HepG2 (cell line): ENCODE data around the gene ZNF653. TPM values are rescaled to one million over a fixed set of nuclear protein-coding genes. Genes with fewer than 3 reads are reported as not detected.

Experiments used
- ATM ChIP-seq: fragments of 450-650 bp; IDR thresholded peaks from 2 replicates; pipeline ENCODE4 v1.7.1; 2017; ENCODE audit warnings: mild to moderate bottlenecking, borderline replicate concordance
- ETV6 ChIP-seq: sonication (generic); formaldehyde crosslinking; conservative IDR thresholded peaks from 2 replicates; pipeline ENCODE4 v1.4.0; 2020; ENCODE audit warnings: missing genetic modification reagents
- GMEB1 ChIP-seq: sonication (generic); formaldehyde crosslinking; IDR thresholded peaks from 2 replicates; pipeline ENCODE4 v1.5.1; 2020; ENCODE audit warnings: missing genetic modification reagents, mild to moderate bottlenecking, borderline replicate concordance
- HNRNPLL ChIP-seq: fragments of 200-400 bp; formaldehyde crosslinking; IDR thresholded peaks from 2 replicates; pipeline ENCODE4 v1.6.1; 2017; ENCODE audit warnings: mild to moderate bottlenecking, low read depth, low read length; ENCODE audit not compliant: poor library complexity, severe bottlenecking
- KDM2A ChIP-seq: sonication (generic); formaldehyde crosslinking; IDR thresholded peaks from 2 replicates; pipeline ENCODE4 v1.4.0; 2020; ENCODE audit warnings: low read depth, missing genetic modification reagents, borderline replicate concordance
- KLF12 ChIP-seq: sonication (generic); formaldehyde crosslinking; IDR thresholded peaks from 2 replicates; pipeline ENCODE4 v1.4.0; 2020; ENCODE audit warnings: missing genetic modification reagents, borderline replicate concordance
- RFX5 ChIP-seq: IDR thresholded peaks from 2 replicates; pipeline ENCODE4 v1.6.1; 2011; ENCODE audit warnings: low read depth, low read length, improper control_type of control experiment
- SIX1 ChIP-seq: sonication (generic); formaldehyde crosslinking; IDR thresholded peaks from 2 replicates; pipeline ENCODE4 v1.4.0; 2020; ENCODE audit warnings: missing genetic modification reagents, borderline replicate concordance
- ZEB1 ChIP-seq: IDR thresholded peaks from 2 replicates; pipeline ENCODE4 v1.6.1; 2012; ENCODE audit warnings: mild to moderate bottlenecking, low read depth, inconsistent platforms; ENCODE audit not compliant: insufficient replicate concordance
- ZNF296 ChIP-seq: sonication (generic); formaldehyde crosslinking; conservative IDR thresholded peaks from 2 replicates; pipeline ENCODE4 v1.5.0; 2020; ENCODE audit warnings: mild to moderate bottlenecking, missing genetic modification reagents
- ZNF512 ChIP-seq: sonication (generic); formaldehyde crosslinking; IDR thresholded peaks from 2 replicates; pipeline ENCODE4 v1.4.0; 2020; ENCODE audit warnings: mild to moderate bottlenecking, missing genetic modification reagents
- ZNF644 ChIP-seq: IDR thresholded peaks from 2 replicates; pipeline ENCODE4 v1.6.1; 2016; ENCODE audit warnings: low read depth
- polyA plus RNA-seq, 8 experiments: library from polyadenylated mRNA; depleted of rRNA in 3 of 8; stranded (reverse) in 7 of 8; unstranded in 1 of 8; fragments of >200 nt; fragmentation: Illumina TruSeq in 4 of 8; extraction: Trizol in 4 of 8; gene quantifications; 2 replicates each; pipeline versions ENCODE4 v1.2.1 to v1.2.3, GENCODE V29; 2011 to 2016; ENCODE audit warnings: low read depth in 4 of 8, missing spikeins in 1 of 8, mixed read lengths in 1 of 8; ENCODE audit not compliant: insufficient read depth in 1 of 8
- total RNA-seq, 5 experiments: library from RNA; depleted of rRNA; stranded (reverse); fragments of >200 nt; fragmentation: Illumina TruSeq; extraction: Trizol; gene quantifications; 2 replicates each; pipeline ENCODE4 v1.2.3, GENCODE V29; 2016; ENCODE audit warnings: low read depth in 1 of 5
- TF ChIP-seq, protein P1 (sequence below): IDR thresholded peaks from 2 replicates; pipeline ENCODE4 v1.6.1; 2016; ENCODE audit warnings: missing biosample characterization, missing genetic modification reagents, low read depth
- TF ChIP-seq, protein P2 (sequence below): sonication (generic); formaldehyde crosslinking; IDR thresholded peaks from 2 replicates; pipeline ENCODE4 v1.8.0; 2022; ENCODE audit warnings: missing genetic modification reagents, mild to moderate bottlenecking, inconsistent platforms, borderline replicate concordance
- TF ChIP-seq, protein P3 (sequence below): sonication (generic); formaldehyde crosslinking; IDR thresholded peaks from 2 replicates; pipeline ENCODE4 v1.5.1; 2020; ENCODE audit warnings: mild to moderate bottlenecking, missing genetic modification reagents, borderline replicate concordance

ZNF653 gene
- total and polyA plus RNA-seq, 2 of the 13 experiments (the other 11 are each of a cell fraction or from before 2014, with no cell fraction given): 4.7 to 7.1 TPM

GRCh38 chr19:11435057-11435832, 70.4 kb downstream of the ZNF653 start, which contains the start of the genes ODAD3 and PRKCSH (continued):
- TF ChIP-seq KDM2A (peak; percentile 76), ATM (no peak), GMEB1 (peak; percentile 98), ZEB1 (peak; percentile 42), SIX1 (0 out of 2 replicates have a peak, but pooled peaks have one; percentile 23), ZNF296 (CRISPR knock-in tag) (no peak), HNRNPLL (peak; percentile 61), ZNF644 (no peak), ZNF512 (CRISPR knock-in tag) (no peak), ETV6 (CRISPR knock-in tag) (peak; percentile 27; the same call in 1 of the 2 replicates), RFX5 (peak; percentile 69; the same call in 1 of the 2 replicates), KLF12 (CRISPR knock-in tag) (0 out of 2 replicates have a peak, but pooled peaks have one; percentile 50)
- TF ChIP-seq, protein P1, sequence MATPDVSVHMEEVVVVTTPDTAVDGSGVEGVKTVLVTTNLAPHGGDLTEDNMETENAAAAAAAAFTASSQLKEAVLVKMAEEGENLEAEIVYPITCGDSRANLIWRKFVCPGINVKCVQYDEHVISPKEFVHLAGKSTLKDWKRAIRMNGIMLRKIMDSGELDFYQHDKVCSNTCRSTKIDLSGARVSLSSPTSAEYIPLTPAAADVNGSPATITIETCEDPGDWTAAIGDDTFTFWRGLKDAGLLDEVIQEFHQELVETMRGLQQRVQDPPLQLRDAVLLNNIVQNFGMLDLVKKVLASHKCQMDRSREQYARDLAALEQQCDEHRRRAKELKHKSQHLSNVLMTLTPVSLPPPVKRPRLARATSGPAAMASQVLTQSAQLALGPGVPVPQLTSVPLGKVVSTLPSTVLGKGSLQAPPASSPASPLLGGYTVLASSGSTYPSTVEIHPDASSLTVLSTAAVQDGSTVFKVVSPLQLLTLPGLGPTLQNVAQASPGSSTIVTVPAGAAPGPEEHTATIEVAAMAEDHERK (CRISPR knock-in tag): peak; percentile 93
- TF ChIP-seq, protein P2, sequence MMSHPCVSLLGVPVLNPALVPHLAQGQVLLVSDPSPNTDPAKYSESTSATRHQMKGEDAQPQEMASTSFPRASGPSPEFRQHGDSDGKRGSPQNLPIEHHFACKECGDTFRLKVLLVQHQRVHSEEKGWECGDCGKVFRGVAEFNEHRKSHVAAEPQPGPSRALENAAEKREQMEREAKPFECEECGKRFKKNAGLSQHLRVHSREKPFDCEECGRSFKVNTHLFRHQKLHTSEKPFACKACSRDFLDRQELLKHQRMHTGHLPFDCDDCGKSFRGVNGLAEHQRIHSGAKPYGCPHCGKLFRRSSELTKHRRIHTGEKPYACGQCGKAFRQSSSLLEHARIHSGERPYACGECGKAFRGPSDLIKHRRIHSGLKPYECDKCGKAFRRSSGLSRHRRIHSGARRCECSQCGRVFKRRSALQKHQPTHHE (CRISPR knock-in tag): no peak
- TF ChIP-seq, protein P3, sequence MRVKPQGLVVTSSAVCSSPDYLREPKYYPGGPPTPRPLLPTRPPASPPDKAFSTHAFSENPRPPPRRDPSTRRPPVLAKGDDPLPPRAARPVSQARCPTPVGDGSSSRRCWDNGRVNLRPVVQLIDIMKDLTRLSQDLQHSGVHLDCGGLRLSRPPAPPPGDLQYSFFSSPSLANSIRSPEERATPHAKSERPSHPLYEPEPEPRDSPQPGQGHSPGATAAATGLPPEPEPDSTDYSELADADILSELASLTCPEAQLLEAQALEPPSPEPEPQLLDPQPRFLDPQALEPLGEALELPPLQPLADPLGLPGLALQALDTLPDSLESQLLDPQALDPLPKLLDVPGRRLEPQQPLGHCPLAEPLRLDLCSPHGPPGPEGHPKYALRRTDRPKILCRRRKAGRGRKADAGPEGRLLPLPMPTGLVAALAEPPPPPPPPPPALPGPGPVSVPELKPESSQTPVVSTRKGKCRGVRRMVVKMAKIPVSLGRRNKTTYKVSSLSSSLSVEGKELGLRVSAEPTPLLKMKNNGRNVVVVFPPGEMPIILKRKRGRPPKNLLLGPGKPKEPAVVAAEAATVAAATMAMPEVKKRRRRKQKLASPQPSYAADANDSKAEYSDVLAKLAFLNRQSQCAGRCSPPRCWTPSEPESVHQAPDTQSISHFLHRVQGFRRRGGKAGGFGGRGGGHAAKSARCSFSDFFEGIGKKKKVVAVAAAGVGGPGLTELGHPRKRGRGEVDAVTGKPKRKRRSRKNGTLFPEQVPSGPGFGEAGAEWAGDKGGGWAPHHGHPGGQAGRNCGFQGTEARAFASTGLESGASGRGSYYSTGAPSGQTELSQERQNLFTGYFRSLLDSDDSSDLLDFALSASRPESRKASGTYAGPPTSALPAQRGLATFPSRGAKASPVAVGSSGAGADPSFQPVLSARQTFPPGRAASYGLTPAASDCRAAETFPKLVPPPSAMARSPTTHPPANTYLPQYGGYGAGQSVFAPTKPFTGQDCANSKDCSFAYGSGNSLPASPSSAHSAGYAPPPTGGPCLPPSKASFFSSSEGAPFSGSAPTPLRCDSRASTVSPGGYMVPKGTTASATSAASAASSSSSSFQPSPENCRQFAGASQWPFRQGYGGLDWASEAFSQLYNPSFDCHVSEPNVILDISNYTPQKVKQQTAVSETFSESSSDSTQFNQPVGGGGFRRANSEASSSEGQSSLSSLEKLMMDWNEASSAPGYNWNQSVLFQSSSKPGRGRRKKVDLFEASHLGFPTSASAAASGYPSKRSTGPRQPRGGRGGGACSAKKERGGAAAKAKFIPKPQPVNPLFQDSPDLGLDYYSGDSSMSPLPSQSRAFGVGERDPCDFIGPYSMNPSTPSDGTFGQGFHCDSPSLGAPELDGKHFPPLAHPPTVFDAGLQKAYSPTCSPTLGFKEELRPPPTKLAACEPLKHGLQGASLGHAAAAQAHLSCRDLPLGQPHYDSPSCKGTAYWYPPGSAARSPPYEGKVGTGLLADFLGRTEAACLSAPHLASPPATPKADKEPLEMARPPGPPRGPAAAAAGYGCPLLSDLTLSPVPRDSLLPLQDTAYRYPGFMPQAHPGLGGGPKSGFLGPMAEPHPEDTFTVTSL (CRISPR knock-in tag): no peak
